Sigmoid colon (tissue), 7 donors: ENCODE data around the gene BCL6B. TPM values are rescaled to one million over a fixed set of nuclear protein-coding genes. Genes with fewer than 3 reads are reported as not detected.
"Not testable (repeated sequence)": the region's sequence is repeated elsewhere in the genome, so short reads cannot be mapped to it uniquely, and the experiment has no call there.

ENCODE experiments used
- DNase-seq: peaks from one replicate; pipeline ENCODE4 v3.0.0-alpha.2; 2019
- H3K27ac ChIP-seq, 4 donors: fragments of 200-600 bp; sonication (generic); one replicate each; pipeline ENCODE4 v1.5.1; 2016 to 2019; ENCODE audit warnings: mild to moderate bottlenecking in 1 of 4
- H3K27me3 ChIP-seq, 3 donors: fragments of 200-600 bp; sonication (generic); one replicate each; pipeline ENCODE4 v1.5.1; 2019; ENCODE audit warnings: mild to moderate bottlenecking in 1 of 3
- H3K36me3 ChIP-seq, 4 donors: fragments of 200-600 bp; sonication (generic); one replicate each; pipeline ENCODE4 v1.5.1; 2016 to 2019
- H3K4me1 ChIP-seq, 4 donors: fragments of 200-600 bp; sonication (generic); one replicate each; pipeline ENCODE4 v1.5.1; 2017 to 2019
- H3K4me3 ChIP-seq, 4 donors: fragments of 200-600 bp; sonication (generic); one replicate each; pipeline ENCODE4 v1.5.1; 2017 to 2019; ENCODE audit warnings: mild to moderate bottlenecking in 2 of 4, moderate library complexity in 1 of 4
- H3K9me3 ChIP-seq, 4 donors: fragments of 200-600 bp in 3 of 4; sonication (generic) in 3 of 4; one replicate each; pipeline versions ENCODE4 v1.5.1 to v1.6.1; 2013 to 2019
- CTCF ChIP-seq, 4 experiments: fragments of 450-650 bp in 3 of 4; fragments of 200-600 bp in 1 of 4; IDR thresholded peaks; one replicate each; pipeline ENCODE4 v1.5.1; 2016 to 2019; ENCODE audit warnings: antibody characterized with exemption in 4 of 4, mild to moderate bottlenecking in 3 of 4, moderate library complexity in 2 of 4
- EP300 ChIP-seq, 4 donors: sonication (generic); formaldehyde crosslinking; IDR thresholded peaks; one replicate each; pipeline ENCODE4 v1.6.1; 2017; ENCODE audit warnings: antibody characterized with exemption in 4 of 4
- POLR2A ChIP-seq, 2 donors: fragments of 450-650 bp; IDR thresholded peaks; one replicate each; pipeline ENCODE4 v1.6.1; 2016; ENCODE audit warnings: antibody characterized with exemption in 2 of 2, mild to moderate bottlenecking in 2 of 2, moderate library complexity in 2 of 2
- POLR2AphosphoS5 ChIP-seq, 4 donors: sonication (generic); formaldehyde crosslinking; IDR thresholded peaks; one replicate each; pipeline ENCODE4 v1.6.1; 2017; ENCODE audit warnings: antibody characterized with exemption in 4 of 4
- WGBS, 2 donors: extraction: QIAGEN DNeasy Blood & Tissue Kit; methylation state at CpG; one replicate each; pipeline ENCODE4 v1.1.7; 2013; 5-methylcytosine and 5-hydroxymethylcytosine counted together
- intact Hi-C: fragments of 100-400 bp; cut with DNase I; formaldehyde crosslinking; loops from one replicate; pipeline ENCODE4 v1.15.1; 2023
- polyA plus RNA-seq, 3 donors: library from polyadenylated mRNA; stranded (reverse); fragments of 200-250 nt; gene quantifications; one replicate each; pipeline ENCODE4 v1.2.3, GENCODE V29; 2013
- total RNA-seq, 4 donors: library from RNA; depleted of rRNA; stranded (reverse); fragments of >200 nt; gene quantifications; one replicate each; pipeline ENCODE4 v1.1.0, GENCODE V29; 2016
- donor health status: healthy with polysubstance abuse.
- donor health status: Bipolar disorder and iron deficiency.
- donor health status: healthy.

BCL6B gene
- total and polyA plus RNA-seq, 7 donors: 0.46 to 3.6 (median 2.6) TPM

- peaks cover 0 to 32% (median 29%) of the 10 kb centered on the region in 4 donors for H3K4me1 ChIP-seq
- intact Hi-C loops: no loop called here
These were observed 24.7 kb downstream of the BCL6B start for GRCh38 chr17:7047566-7047965.

DNA sequence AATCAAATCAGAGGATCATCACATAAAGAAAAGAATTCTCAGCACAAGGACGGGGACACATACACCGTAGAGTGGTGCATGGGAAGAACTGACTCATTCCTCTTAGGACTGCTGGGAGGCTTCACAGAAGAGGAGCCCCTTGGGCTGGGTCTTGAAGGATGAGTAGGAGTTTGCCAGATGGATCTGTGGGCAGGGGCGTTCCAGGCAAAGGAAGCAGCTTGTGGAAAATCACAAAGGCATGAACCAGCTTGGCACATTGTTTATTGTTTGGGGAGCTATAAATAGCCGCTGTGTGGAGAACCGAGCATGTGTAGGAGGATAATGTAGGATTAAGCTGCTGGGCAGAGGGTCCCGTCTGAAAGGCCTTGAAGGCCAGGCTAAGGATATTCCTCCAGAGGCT lies 26.1 kb downstream of the BCL6B start:
- intact Hi-C loops: no loop called here
- H3K4me1 ChIP-seq: peaks cover 0 to 18% (median 15%) of the 10 kb centered on the region in 4 donors
- no peak for DNase-seq
- no peaks in the 10 kb centered on the region for H3K9me3 ChIP-seq
- 80 to 85% methylated on average over 6 of the region's 6 CpGs for WGBS, 2 donors
- no peak overlapping the region for H3K4me3 ChIP-seq
- H3K27ac ChIP-seq: no peak overlapping the region
- TF ChIP-seq POLR2A (IDR thresholded peaks at IDR 0.05) (no peak), POLR2AphosphoS5 (IDR thresholded peaks at IDR 0.05) (no peak), CTCF (IDR thresholded peaks at IDR 0.05) (no peak), EP300 (IDR thresholded peaks at IDR 0.05) (no peak)
- no peaks in the 10 kb centered on the region for H3K36me3 ChIP-seq
- peaks cover 0 to 11% (median 5%) of the 10 kb centered on the region in 3 donors for H3K27me3 ChIP-seq

More at GRCh38 chr17:7047566-7047965, 24.7 kb downstream of the BCL6B start:
- H3K27ac ChIP-seq: peak overlapping the region in 3 of 4 donors; percentile 77 to 82 (median 80)
- no peaks in the 10 kb centered on the region for H3K9me3 ChIP-seq
- WGBS, 2 donors: 38 to 73% methylated on average over 6 of the region's 6 CpGs
- peak overlapping the region in 3 of 4 donors; percentile 24 to 43 (median 43) for H3K4me3 ChIP-seq
- no peak for TF ChIP-seq POLR2A (IDR thresholded peaks at IDR 0.05)
- TF ChIP-seq EP300 (IDR thresholded peaks at IDR 0.05): no peak
- TF ChIP-seq POLR2AphosphoS5 (IDR thresholded peaks at IDR 0.05): no peak
- TF ChIP-seq CTCF (IDR thresholded peaks at IDR 0.05): no peak
- DNase-seq: no peak
- no peaks in the 10 kb centered on the region for H3K36me3 ChIP-seq
- H3K27me3 ChIP-seq: peaks cover 9 to 25% (median 19%) of the 10 kb centered on the region in 3 donors

- H3K27me3 ChIP-seq, H3K9me3 ChIP-seq, DNase-seq, H3K4me3 ChIP-seq, intact Hi-C loops, H3K27ac ChIP-seq, H3K36me3 ChIP-seq: not testable (repeated sequence)
- H3K4me1 ChIP-seq: peaks cover 0 to 17% (median 12%) of the 10 kb centered on the region in 4 donors
- 82 to 86% methylated on average over 9 of the region's 9 CpGs for WGBS, 2 donors
These were observed 27.7 kb downstream of the BCL6B start for GRCh38 chr17:7050583-7050982.

DNA sequence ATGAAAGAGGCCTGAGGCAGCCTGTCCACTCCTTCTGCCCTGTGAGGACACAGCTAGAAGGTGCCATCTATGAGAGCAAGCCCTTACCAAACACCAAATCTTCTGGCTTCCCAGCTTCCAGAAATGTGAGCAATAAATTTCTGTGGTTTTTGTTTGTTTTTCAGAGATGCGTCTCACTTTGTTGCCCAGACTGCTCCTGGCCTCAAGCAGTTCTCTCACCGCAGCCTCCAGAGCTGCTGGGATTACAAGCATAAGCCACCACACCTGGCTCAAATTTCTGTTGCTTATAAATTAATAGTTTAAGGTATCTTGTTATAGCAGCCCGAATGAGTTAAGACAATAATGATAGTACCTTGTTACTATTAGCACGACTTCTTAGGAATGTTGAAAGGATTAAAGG lies 33.5 kb downstream of the BCL6B start:
- H3K36me3 ChIP-seq: no peaks in the 10 kb centered on the region
- H3K4me3 ChIP-seq: no peak overlapping the region
- H3K4me1 ChIP-seq: no peaks in the 10 kb centered on the region
- no peaks in the 10 kb centered on the region for H3K9me3 ChIP-seq
- no peak for TF ChIP-seq EP300 (IDR thresholded peaks at IDR 0.05)
- no peak for TF ChIP-seq CTCF (IDR thresholded peaks at IDR 0.05)
- no peak for TF ChIP-seq POLR2AphosphoS5 (IDR thresholded peaks at IDR 0.05)
- no peak for TF ChIP-seq POLR2A (IDR thresholded peaks at IDR 0.05)
- DNase-seq: no peak
- peaks cover 0 to 3% (median 0%) of the 10 kb centered on the region in 3 donors for H3K27me3 ChIP-seq
- intact Hi-C loops: no loop called here
- WGBS, 2 donors: 79 to 87% methylated on average over 4 of the region's 4 CpGs
- H3K27ac ChIP-seq: no peak overlapping the region

DNA sequence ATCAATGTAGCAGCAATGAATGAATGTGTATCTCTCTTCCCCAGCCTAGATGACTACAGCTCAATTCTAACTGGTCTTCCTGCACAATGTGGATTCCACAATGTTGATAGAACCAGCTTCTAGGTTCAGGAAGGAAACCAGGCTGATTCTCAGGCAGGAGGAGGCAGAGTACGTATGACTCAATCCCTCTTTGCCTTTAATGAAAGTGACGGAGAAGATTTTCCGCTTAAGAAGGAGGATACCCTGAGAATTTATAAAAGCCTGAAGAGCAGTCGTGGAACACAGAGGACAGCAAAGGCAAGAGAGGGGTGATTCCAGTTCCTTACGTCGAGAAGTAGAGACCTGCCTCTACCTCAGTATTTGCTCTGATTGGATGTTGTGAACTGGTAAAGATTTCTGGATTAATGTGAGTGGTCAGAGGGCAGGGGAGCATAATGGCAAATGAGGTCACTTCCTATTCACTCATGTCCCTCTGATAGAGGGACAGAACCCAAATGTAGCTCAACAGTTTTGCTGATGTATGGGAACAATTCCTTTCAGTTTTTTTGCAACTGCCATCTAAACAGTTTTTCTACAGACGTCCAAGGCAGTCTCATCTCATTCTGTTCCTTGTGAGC lies 36.1 kb downstream of the BCL6B start:
- Histone ChIP-seq H3K4me3 (no peak overlapping the region), H3K27me3 (peaks cover 0 to 3% (median 0%) of the 10 kb centered on the region in 3 donors), H3K27ac (no peak overlapping the region), H3K9me3 (no peaks in the 10 kb centered on the region), H3K36me3 (no peaks in the 10 kb centered on the region), H3K4me1 (no peaks in the 10 kb centered on the region)
- TF ChIP-seq EP300 (IDR thresholded peaks at IDR 0.05) (no peak), CTCF (IDR thresholded peaks at IDR 0.05) (no peak), POLR2A (IDR thresholded peaks at IDR 0.05) (no peak), POLR2AphosphoS5 (IDR thresholded peaks at IDR 0.05) (no peak)
- intact Hi-C loops: no loop called here
- 78 to 84% methylated on average over 7 of the region's 7 CpGs for WGBS, 2 donors
- no peak for DNase-seq
